Endothelial cell of umbilical vein (primary cell): ENCODE data around the gene MED15.

ENCODE experiments used
- CTCF ChIP-seq, 2 donors: IDR thresholded peaks; 1 replicate in 1 of 2; 2 replicates in 1 of 2; pipeline ENCODE4 v1.5.1; 2011; ENCODE audit warnings: low read length in 2 of 2, mild to moderate bottlenecking in 2 of 2, moderate library complexity in 2 of 2, control low read depth in 1 of 2, inconsistent platforms in 1 of 2, low read depth in 1 of 2; ENCODE audit not compliant: insufficient read depth in 1 of 2; ENCODE audit errors: extremely low read depth in 1 of 2
- EZH2 ChIP-seq: IDR thresholded peaks from 2 replicates; pipeline ENCODE4 v1.6.1; 2012; ENCODE audit warnings: borderline replicate concordance, low read depth, mild to moderate bottlenecking, moderate library complexity, low read length, inconsistent platforms; ENCODE audit not compliant: severe bottlenecking
- MAX ChIP-seq: IDR thresholded peaks from 2 replicates; pipeline ENCODE4 v1.6.1; 2011; ENCODE audit not compliant: insufficient read depth, insufficient read length
- MYC ChIP-seq: IDR thresholded peaks from one replicate; pipeline ENCODE4 v1.6.1; 2011; ENCODE audit warnings: mild to moderate bottlenecking, low read depth, low read length
- POLR2A ChIP-seq: IDR thresholded peaks from 2 replicates; pipeline ENCODE4 v1.6.1; 2012; ENCODE audit warnings: low read depth, mild to moderate bottlenecking, control low read depth, low read length
- POLR2AphosphoS5 ChIP-seq: IDR thresholded peaks from 2 replicates; pipeline ENCODE4 v1.6.1; 2012; ENCODE audit warnings: low read depth, mild to moderate bottlenecking, control low read depth, low read length, moderate library complexity; ENCODE audit not compliant: insufficient read depth

GRCh38 chr22:20579273-20580120 lies 72.1 kb downstream of the MED15 start:
- TF ChIP-seq CTCF (IDR thresholded peaks at IDR 0.05; ENCODE audit: extremely low read depth in 1 of 2, insufficient read depth in 1 of 2, low read depth in 1 of 2, low read length in 2 of 2) (no peak), EZH2 (no peak), POLR2AphosphoS5 (no peak), POLR2A (no peak), MAX (no peak), MYC (no peak)
